D341Med (cell line): ENCODE measurements around the gene DIS3L2.

ENCODE experiments used
- DNase-seq: peaks from one replicate; pipeline ENCODE4 v3.0.0; 2012; ENCODE audit warnings: low spot score

Gene DIS3L2

DNA sequence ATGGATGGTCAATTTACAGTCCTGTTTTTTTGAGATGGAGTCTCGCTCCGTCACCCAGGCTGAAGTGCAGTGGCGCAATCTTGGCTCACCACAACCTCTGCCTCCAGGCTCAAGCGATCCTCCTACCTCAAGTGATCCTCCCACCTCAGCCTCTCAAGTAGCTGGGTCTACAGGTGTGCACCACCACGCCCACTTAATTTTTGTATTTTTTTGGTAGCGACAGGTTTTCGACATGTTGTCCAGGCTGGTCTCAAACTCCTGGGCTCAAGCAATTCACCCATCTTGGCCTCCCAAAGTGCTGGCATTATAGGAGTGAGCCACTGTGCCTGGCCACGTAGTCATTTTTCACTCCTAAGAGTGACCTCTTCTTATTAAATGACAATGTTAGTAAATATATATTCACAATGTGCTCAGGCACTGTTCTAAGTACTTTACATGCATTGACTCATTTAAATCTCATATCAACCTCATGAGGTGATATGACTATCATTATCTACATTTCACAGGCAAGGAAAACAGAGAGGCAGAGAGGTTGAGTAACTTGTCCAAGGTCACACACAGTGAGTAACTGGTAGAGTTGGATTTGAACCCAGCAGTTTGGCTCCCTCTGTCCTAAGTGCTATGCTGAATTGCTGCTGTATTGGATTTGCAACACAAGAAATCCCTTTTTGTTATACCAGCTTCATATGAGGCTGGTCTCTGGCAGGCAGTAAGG, 5.6 kb upstream of the DIS3L2 start:
- no peak for DNase-seq

DNA sequence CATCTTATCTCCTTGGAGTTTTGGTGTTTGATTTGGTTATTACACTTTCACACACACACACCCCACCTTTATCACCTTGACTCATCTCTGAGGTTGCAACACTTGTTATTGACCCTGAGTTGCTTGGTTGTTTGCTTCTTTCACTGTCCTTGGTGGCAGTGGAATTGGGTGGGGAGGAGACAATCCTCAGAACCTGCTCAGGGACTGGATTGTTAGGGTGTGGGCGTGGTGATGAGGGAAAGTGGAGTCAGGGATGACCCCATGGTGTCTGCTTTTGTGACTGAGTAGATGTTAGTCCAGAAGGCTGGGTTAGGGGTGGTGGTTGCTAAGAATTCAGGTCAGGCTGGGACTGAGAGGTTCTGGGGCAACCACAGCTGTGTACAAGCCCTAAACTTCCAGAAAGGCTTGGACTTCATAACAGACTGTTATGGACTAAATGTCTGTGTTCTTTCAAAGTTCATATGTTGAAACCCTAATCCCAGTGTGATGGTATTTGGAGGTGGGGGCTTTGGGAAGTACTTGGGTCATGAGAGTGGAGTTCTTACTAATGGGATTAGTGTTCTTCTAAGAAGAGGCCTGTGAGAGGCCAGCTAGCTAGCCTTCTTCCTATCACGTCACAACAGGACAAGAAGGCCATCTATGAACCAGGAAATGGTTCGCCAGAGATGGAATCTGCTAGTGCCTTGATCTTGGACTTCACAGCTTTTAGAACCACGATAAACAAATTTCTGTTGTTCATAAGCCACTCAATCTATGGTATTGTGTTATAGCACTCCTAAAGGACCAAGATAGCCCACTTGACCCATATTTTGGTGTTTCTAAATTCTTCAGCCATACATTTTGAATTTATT, 3.4 kb upstream of the DIS3L2 start:
- no peak for DNase-seq

DNA sequence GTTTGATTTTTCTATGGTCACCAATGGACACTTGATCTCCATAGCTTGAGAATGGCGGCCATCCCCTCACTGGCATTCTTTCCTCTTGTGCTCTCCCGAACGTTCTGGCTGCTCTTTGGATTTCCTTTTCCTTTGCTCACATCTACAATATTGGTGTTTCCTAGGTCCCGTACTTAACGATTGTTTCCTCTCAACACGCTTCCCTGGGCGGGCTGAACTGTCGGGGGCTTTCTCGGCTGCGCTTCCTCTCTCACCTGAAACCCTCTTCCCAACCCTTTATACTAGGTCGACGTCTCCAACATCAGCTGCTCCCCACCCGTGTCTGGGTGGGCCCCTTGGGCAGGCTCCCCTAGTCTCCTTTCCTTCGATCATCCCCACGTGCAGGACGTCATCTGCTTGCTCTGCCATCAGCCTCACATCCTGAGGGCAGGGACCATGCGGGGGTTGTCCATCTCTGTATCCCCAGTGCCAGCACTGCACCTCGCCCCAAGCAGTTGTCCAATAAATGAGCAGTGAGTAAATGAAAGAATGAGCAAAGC, 634 bp upstream of the DIS3L2 start:
- DNase-seq: no peak

DNA sequence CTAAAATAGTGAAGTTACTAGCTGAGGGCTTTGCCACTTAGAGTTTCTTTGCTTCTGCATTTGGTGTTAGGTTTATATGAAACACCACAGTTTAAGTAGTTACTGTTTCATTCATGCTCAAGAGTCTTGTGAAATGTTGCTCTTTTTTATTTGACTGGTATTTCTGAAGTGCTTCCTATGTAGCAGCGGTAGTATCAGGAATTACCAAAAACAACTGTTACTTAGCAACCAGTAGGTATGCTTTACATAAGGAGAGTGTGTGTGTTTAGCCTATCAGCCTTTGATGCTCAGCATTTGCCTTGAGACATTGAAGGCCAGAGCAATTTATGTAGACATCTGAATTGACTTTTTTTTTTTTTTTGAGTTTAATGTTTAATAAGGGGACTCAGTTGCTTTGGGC, 3.6 kb downstream of the DIS3L2 start:
- DNase-seq: no peak

- DNase-seq: no peak
Measured at GRCh38 chr2:231966886-231967285, 5.4 kb downstream of the DIS3L2 start.

DNA sequence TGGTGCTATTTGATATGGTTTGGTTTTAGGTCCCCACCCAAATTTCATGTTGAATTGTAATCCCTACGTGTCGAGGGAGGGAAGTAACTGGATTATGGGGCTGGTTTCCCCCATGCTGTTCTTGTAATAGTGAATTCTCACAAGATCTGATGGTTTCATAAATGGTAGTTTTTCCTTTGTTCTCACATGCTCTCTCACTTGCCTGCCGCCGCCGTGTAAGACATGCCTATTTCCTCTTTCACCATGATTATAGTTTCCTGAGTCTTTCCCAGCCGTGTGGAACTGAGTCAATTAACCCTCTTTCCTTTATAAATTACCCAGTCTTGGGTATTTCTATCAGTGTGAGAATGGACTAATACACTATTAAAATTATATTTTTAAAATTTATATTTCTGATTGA, 7.3 kb downstream of the DIS3L2 start:
- DNase-seq: no peak

GRCh38 chr2:231970461-231970860, 8.9 kb downstream of the DIS3L2 start:
- no peak for DNase-seq

- no peak for DNase-seq
Measured at GRCh38 chr2:231975001-231975400, 13.5 kb downstream of the DIS3L2 start.

DNA sequence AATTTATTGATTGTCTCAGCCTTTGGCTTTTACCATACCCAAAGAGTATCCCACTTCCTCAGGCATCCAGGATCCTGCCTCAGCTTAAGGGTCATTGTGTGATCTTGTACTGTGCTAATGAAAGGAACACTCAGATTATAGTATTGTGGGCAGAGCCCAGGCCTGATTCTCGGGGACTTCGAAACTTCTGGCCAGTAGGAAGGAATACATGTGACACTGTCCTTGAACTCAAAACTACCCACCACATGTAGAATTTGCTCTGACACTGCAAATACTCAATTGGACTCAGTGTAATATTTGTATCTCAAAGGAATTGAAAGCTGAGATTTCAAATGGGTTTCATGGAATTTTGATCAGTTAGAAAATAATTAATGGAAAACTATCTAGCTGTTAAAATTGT, 15.9 kb downstream of the DIS3L2 start:
- no peak for DNase-seq

GRCh38 chr2:231984992-231985391, 23.5 kb downstream of the DIS3L2 start:
- no peak for DNase-seq

GRCh38 chr2:231985823-231986261, 24.3 kb downstream of the DIS3L2 start:
- DNase-seq: no peak

- no peak for DNase-seq
Measured at GRCh38 chr2:231987124-231987727, 25.7 kb downstream of the DIS3L2 start.

DNA sequence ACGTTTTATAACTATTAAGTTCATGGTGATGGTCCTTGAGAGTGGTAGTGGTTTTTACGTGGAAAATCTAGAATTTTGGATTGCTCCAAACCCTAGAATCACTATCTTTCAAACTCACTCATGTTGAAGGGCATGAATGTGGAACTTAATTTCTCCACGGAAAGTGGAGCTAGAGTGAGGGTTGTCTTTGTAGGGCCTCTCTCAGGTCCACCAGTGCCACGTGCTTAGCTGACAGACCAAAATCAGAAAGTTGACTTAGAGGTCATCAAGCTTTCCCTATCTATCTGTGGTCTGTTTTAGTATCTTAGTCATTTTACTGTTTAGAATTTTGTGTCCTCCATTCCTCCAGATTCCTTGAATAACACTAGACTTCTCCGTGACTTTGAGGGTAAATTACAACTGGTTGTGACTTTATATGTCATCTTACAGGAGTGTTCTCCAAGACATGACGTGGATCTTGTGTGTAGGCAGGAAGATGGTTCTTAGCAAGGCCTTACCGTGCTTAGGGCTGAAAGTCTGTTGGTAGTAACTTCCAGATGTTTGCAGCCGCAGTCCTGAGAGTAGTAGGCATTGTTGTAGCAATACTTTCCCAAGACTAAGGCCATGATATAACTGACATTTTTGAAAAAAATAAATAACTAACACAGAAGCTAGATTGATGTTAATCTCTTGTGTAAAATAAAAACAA, 26.8 kb downstream of the DIS3L2 start:
- DNase-seq: no peak

DNA sequence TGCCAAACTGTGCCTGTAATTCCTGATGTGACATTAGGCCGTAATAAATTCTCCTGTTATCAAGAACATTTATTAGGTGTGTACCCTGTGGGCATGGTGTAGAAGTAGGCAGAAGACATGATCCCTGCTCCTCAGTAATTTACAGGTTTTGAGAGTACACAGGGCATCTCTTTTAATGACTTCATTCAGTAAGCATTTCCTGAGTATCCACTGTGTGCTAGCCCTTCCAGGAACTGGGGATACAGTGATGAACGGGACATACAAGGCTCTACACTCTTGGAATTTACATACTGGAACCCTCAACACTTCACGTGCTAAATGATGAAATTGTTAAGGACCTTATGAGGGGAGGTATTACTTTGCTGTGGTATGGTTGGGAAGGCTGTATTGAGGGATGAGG, 30.2 kb downstream of the DIS3L2 start:
- no peak for DNase-seq

DNA sequence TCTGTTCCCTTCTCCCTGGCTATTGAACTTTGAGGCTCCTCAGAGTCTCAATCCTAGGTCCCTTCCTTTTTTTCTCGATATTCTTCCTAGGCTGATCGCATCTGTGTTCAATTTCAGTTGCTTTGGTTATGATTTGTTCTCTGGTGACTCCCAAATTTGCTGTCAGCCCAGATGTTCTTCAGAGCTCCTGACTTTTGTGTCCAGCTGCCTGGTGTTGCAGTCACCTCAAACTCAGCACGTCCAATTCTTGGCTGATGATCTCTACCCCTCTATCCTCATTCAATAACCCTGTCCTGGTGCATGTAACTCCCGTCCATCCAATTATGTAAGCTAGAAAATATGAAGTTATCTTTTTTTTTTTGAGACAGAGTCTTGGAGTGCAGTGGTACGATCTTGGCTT, 31.4 kb downstream of the DIS3L2 start:
- DNase-seq: no peak

DNA sequence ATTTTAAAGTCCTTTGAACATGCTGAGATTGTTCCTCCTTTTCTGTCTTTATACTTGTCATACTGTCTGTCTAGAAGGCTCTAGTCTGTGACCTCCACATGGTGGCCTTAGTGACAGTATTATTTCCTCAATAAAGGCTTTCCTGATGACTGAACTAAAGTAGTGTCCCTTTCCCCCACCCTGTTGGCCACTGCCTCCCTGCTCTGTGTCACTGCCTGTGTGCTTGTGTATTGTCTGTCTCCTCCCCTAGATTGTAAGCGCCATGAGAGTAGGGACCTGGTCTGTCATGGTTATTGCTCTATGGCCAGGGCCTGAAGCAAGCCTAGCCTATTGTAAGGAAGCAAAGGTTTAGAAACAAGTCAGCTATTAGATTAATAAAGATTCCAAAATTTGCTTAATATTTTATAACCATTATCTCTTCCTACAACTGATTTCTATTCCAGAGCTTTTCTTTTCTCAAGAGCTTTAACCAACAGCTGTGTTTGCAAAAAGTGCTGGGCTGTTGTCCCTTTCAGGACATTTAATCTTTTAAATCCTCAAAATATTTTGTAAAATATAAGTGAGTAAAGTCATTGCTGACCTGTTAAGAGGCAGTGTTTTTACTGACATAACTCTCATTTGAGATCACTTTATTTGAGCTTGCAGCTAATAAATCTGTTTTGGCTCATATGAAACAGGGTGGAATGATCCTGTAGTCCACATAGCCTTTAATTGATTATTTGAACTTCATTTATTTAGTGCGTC, 35.5 kb downstream of the DIS3L2 start:
- no peak for DNase-seq

DNA sequence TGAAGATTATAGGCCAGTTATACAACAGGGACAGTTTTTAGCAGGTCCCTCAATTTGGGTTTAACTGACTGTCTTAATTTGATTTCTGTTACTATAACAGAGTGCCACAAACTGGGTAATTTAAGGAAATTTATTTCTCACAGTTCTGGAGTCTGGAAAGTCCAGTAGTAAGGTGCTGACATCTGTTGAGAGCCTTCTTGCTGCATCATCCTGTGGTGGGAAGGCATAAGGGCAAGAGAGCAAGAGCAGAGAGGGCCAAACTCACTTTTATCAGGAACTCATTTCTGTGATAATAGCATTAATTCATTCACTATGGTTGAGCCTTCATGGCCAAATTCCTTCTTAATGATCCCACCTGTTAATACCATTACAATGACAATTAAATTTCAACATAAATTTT, 36.5 kb downstream of the DIS3L2 start:
- DNase-seq: no peak

- no peak for DNase-seq
Measured at GRCh38 chr2:232000439-232000838, 38.9 kb downstream of the DIS3L2 start.

- DNase-seq: no peak
Measured at GRCh38 chr2:232001073-232001472, 39.6 kb downstream of the DIS3L2 start.

- DNase-seq: no peak
Measured at GRCh38 chr2:232006253-232006652, 44.7 kb downstream of the DIS3L2 start.

DNA sequence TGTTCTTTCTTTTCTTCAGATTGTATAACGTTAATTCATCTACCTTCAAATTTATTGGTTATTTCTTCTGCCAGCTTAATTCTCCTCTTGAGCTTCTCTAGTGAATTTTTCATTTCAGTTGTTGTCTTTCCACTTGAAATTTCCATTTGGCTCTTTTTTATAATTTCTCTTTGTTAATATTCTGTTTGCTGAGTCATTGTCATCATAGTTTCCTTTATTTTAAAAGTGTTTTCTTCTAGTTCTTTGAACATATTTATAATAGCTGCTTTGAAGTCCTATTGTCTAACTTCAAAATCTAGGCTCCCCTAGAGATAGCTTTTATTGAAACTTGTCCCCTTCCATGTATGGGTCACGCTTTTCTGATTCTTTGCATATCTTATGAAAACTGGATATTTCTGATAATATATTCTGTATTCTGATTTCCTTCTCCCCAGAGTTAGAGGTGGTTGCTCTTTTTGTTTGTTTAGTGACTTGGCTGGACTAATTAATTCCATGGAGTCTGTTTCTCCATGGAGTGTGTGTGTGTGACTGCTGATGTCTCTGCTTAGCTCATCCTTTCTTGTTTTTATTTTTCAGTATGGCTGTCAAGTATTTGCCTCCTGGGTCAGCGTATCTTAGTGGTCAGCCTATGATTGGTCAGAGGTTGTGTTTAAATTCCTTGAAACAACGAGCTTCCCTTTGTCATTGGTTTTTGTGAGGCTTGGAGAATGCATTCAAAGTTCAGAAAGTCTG, 47.6 kb downstream of the DIS3L2 start:
- DNase-seq: no peak
